Activated B cell treated with CpG ODN at 0.5 μM for 24 hours (primary cell): Measurements from ENCODE around the gene FKRP. TPM values are rescaled to one million over a fixed set of nuclear protein-coding genes. Genes with fewer than 3 reads are reported as not detected.

Experiments used
- ATAC-seq: fragments of 200-7000 bp; cut with Tn5 transposase; one replicate; pipeline ENCODE4 v1.10.0; 2021; ENCODE audit warnings: low read depth, mild to moderate bottlenecking, moderate library complexity
- CTCF ChIA-PET: fragments of 350-600 bp; sonication (Branson Sonifier 250); formaldehyde crosslinking; loops from one replicate; lab custom pipeline; 2021; ENCODE audit warnings: antibody characterized with exemption; lab: Charles Lee
- POLR2A ChIA-PET: fragments of 350-600 bp; sonication (Branson Sonifier 250); formaldehyde crosslinking; loops from one replicate; lab custom pipeline; 2021; ENCODE audit warnings: antibody characterized with exemption; lab: Charles Lee
- DNase-seq: peaks from one replicate; pipeline ENCODE4 v3.0.0; 2022
- H3K27ac Mint-ChIP-seq: one replicate; pipeline ENCODE4 v1.8.0; 2020; ENCODE audit warnings: mixed read lengths
- H3K27me3 Mint-ChIP-seq: one replicate; pipeline ENCODE4 v1.8.0; 2021; ENCODE audit warnings: mixed read lengths
- H3K36me3 Mint-ChIP-seq: one replicate; pipeline ENCODE4 v1.8.0; 2021; ENCODE audit warnings: low read depth, mixed read lengths
- H3K4me1 Mint-ChIP-seq: one replicate; pipeline ENCODE4 v1.8.0; 2021; ENCODE audit warnings: mixed read lengths
- H3K4me3 Mint-ChIP-seq: one replicate; pipeline ENCODE4 v1.8.0; 2020; ENCODE audit warnings: mild to moderate bottlenecking, mixed read lengths
- H3K9me3 Mint-ChIP-seq: one replicate; pipeline ENCODE4 v1.8.0; 2020; ENCODE audit warnings: mixed read lengths
- intact Hi-C: fragments of 100-400 bp; cut with micrococcal nuclease; formaldehyde crosslinking; loops from one replicate; pipeline ENCODE4 v1.15.1; 2024
- total RNA-seq: library from RNA; stranded (reverse); gene quantifications from 2 replicates; pipeline ENCODE4 v1.2.3, GENCODE V29; 2022
- TF ChIP-seq, protein P1 (sequence below): fragments of 200-600 bp; IDR thresholded peaks from one replicate; pipeline ENCODE4 v1.8.0; 2022; ENCODE audit warnings: antibody characterized with exemption, mild to moderate bottlenecking

FKRP gene, protein sequence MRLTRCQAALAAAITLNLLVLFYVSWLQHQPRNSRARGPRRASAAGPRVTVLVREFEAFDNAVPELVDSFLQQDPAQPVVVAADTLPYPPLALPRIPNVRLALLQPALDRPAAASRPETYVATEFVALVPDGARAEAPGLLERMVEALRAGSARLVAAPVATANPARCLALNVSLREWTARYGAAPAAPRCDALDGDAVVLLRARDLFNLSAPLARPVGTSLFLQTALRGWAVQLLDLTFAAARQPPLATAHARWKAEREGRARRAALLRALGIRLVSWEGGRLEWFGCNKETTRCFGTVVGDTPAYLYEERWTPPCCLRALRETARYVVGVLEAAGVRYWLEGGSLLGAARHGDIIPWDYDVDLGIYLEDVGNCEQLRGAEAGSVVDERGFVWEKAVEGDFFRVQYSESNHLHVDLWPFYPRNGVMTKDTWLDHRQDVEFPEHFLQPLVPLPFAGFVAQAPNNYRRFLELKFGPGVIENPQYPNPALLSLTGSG
- 28.3 and 35.8 TPM in 2 replicates for total RNA-seq

DNA sequence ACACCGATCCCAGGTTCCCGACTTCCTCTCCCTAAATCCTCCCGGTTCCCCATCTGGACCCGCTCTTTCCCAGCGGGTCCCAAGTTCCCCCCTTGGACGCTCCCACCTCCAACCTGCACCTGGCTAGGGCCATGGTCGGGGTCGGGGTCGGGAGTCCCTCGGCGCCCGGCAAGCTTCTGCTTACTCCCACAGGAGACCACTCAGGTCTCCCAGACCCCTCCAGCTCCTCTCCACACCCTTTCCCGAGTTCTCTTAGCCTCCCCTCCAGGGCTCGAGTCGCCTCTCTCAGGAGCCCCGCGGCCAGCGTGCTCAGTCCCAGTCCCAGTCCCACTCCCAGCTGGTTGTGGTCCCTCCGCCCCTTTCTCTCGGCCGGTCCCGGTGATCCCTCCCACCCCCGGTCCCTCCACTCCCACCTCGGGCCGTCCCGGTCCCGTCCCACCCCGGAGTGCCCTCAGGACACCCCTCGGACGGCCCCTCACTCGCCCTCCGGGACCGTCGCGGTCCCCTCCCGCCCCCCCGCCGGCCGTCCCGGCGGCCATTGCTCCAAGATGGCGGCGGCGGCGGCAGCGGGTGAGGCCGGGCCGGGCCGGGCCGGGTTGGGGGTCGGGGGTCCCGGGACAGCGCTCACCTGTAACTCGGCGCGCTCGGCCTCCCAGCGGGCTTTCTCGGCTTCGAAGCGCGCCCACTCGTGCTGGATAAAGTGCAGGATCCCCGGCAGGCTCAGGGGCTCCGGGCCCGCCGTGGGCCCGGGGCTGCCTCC is at the start of gene FKRP:
Gene FKRP, plus strand, starts transcription at position 537 of the 760 bp plus-strand sequence. CDS start 9,394 bp downstream, outside the sequence.
- ChIA-PET POLR2A (interaction anchor here (0.6 to 1.6 kb wide), 6 partner anchors 8 to 145 kb away, joined by 3 to 6 read pairs (median 5); partner anchors contain the start of gene CALM3), CTCF (no interaction called here)
- H3K27ac Mint-ChIP-seq = peak within 1 kb of the TSS; percentile 83
- H3K4me1 Mint-ChIP-seq = peaks cover 64% of the 10 kb centered on the region
- H3K27me3 Mint-ChIP-seq = no peaks in the 10 kb centered on the region
- intact Hi-C loops = loop anchor here (2.0 to 5.0 kb wide), 3 partner anchors 27 to 145 kb away; partner anchors contain the start of genes CALM3 and SLC1A5
- no peaks in the 10 kb centered on the region for H3K9me3 Mint-ChIP-seq
- H3K4me3 Mint-ChIP-seq = peak within 1 kb of the TSS; percentile 94
- peaks cover 32% of the 10 kb centered on the region for H3K36me3 Mint-ChIP-seq
- TF ChIP-seq, protein P1, sequence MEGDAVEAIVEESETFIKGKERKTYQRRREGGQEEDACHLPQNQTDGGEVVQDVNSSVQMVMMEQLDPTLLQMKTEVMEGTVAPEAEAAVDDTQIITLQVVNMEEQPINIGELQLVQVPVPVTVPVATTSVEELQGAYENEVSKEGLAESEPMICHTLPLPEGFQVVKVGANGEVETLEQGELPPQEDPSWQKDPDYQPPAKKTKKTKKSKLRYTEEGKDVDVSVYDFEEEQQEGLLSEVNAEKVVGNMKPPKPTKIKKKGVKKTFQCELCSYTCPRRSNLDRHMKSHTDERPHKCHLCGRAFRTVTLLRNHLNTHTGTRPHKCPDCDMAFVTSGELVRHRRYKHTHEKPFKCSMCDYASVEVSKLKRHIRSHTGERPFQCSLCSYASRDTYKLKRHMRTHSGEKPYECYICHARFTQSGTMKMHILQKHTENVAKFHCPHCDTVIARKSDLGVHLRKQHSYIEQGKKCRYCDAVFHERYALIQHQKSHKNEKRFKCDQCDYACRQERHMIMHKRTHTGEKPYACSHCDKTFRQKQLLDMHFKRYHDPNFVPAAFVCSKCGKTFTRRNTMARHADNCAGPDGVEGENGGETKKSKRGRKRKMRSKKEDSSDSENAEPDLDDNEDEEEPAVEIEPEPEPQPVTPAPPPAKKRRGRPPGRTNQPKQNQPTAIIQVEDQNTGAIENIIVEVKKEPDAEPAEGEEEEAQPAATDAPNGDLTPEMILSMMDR = no peak
- ATAC-seq (peak; percentile 67), DNase-seq (peak; percentile 57)

DNA sequence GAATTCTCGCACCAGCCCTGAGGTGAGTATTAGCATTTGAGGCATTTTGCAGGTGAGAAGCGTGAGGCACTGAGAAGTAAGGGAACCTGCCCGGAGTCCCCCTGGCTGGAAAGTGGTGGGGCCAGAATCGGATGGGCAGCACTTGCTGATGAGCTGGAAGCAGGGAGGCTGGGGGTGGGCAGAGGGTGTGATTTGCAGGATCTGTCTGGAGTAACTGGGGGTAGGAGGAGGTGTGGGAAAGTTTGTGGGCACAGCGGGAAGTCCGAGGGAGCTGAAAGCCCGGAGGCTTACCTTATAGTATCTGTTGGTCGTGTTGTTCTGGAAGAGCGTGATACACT is 49.0 kb upstream of the FKRP start:
- ChIA-PET POLR2A (interaction anchor here (1.1 kb wide), 1 partner anchor 17 kb away, joined by 9 read pairs; no protein-coding TSS in a partner anchor), CTCF (interaction anchor here (1.7 to 1.9 kb wide), 2 partner anchors 32 to 35 kb away, joined by 5 to 6 read pairs; no protein-coding TSS in a partner anchor)
- Mint-ChIP-seq H3K27me3 (no peaks in the 10 kb centered on the region), H3K4me1 (peaks cover 2% of the 10 kb centered on the region), H3K36me3 (peaks cover 92% of the 10 kb centered on the region), H3K9me3 (no peaks in the 10 kb centered on the region), H3K27ac (no peak overlapping the region), H3K4me3 (no peak overlapping the region)
- intact Hi-C loops = no loop called here
- TF ChIP-seq, protein P1 = no peak
- DNase-seq (no peak), ATAC-seq (no peak)

DNA sequence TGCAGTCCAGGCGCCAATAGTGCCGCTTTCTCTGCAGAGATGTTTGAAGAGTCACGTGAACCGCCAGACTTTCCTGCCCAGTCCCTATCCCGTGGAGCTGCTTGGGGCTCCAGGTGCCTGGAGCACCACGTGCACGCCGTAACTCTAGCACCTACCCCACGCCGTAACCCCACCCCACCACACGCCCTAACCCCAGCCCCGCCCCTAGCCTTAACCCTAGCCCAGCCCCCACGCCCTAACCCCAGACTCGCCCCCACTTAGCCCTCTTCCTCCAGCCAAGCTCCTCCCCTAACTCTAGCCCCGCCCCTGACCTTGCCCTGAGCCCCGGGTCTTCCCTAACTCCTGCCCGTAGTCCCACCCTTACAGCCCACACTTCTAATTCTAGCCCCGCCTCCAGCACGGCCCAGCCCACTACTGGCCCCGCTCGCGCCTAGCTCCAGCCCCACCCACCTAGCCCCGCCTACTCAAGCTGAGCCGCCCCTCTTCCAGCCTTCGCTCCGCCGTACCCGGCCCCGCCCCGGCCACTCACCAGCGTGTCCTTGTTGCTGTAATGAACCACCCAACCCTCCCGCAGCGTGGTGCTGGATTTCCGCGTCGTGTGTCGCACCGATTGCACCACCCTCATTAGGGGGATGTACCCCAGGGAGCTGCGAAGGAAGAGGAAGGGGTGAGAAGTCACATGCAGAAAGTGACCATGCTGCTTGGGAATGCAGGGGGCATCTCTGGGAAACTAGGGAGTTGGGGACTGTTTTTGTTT is 48.5 kb upstream of the FKRP start:
- ATAC-seq (peak; percentile 57), DNase-seq (no peak)
- peaks cover 89% of the 10 kb centered on the region for H3K36me3 Mint-ChIP-seq
- TF ChIP-seq, protein P1 = no peak
- no peaks in the 10 kb centered on the region for H3K9me3 Mint-ChIP-seq
- H3K4me1 Mint-ChIP-seq = peaks cover under 1% of the 10 kb centered on the region
- H3K27me3 Mint-ChIP-seq = no peaks in the 10 kb centered on the region
- no peak overlapping the region for H3K27ac Mint-ChIP-seq
- POLR2A ChIA-PET = interaction anchor here (0.6 to 1.1 kb wide), 3 partner anchors 17 to 86 kb away, joined by 5 to 9 read pairs (median 7); no protein-coding TSS in a partner anchor
- H3K4me3 Mint-ChIP-seq = no peak overlapping the region
- intact Hi-C loops = no loop called here
- CTCF ChIA-PET = interaction anchor here (1.7 to 1.9 kb wide), 2 partner anchors 31 to 35 kb away, joined by 5 to 6 read pairs; no protein-coding TSS in a partner anchor

DNA sequence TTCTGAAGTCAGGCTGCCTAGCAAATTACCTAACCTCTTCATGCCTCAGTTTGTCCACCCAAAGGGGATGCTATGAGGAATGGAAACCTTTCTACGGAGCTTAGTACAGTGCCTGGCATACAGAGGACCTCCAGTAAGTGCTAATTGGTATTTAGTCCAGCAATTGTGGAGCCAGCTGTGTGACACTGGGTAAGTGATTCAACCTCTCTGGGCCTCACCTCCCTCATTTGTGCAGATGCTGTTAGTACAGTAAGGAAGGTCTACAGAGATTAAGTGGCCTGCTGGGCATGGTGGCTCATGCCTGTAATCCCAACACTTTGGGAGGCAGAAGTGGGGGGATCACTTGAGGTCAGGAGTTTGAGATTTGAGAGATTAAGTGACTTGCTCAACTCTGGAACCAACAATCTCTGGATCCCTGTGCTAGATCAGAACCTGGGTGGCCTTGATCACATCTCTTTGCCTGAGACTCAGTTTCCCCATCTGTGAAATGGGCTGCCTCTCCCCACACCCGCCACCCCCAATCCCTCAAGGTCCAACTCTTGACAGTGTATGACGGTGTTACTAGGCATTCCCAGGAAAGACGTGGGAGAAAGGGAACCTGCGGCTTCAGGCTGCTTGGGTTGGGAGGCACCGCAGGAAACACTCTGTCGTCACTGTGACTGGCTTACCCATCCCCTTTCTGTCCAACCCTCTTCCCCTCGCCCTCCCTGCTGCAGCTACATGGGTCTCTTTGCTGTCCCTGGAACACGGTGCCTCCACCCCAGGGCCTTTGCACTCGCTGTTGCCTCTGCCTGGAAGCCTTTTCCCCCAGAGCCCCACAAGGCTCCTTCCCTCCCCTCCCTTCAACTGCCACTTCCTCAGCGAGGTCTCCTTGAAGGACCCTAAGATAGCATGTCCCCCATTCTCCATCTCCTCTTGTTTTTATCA is 47.2 kb upstream of the FKRP start:
- H3K36me3 Mint-ChIP-seq = peaks cover 82% of the 10 kb centered on the region
- H3K27ac Mint-ChIP-seq = no peak overlapping the region
- no peak for ATAC-seq
- intact Hi-C loops = no loop called here
- no peak for DNase-seq
- H3K4me1 Mint-ChIP-seq = no peaks in the 10 kb centered on the region
- no peaks in the 10 kb centered on the region for H3K9me3 Mint-ChIP-seq
- no peak overlapping the region for H3K4me3 Mint-ChIP-seq
- TF ChIP-seq, protein P1 = no peak
- ChIA-PET CTCF (no interaction called here), POLR2A (interaction anchor here (0.6 kb wide), 1 partner anchor 21 kb away, joined by 5 read pairs; no protein-coding TSS in a partner anchor)
- no peaks in the 10 kb centered on the region for H3K27me3 Mint-ChIP-seq
